GM19397 (cell line): ENCODE results near the gene NHSL2.

Experiments used
- ATAC-seq: cut with Tn5 transposase; IDR thresholded peaks from one replicate; pipeline ENCODE4 v1.9.1; 2021; ENCODE audit warnings: mild to moderate bottlenecking, moderate library complexity; ENCODE audit not compliant: unreplicated experiment

The NHSL2 gene

DNA sequence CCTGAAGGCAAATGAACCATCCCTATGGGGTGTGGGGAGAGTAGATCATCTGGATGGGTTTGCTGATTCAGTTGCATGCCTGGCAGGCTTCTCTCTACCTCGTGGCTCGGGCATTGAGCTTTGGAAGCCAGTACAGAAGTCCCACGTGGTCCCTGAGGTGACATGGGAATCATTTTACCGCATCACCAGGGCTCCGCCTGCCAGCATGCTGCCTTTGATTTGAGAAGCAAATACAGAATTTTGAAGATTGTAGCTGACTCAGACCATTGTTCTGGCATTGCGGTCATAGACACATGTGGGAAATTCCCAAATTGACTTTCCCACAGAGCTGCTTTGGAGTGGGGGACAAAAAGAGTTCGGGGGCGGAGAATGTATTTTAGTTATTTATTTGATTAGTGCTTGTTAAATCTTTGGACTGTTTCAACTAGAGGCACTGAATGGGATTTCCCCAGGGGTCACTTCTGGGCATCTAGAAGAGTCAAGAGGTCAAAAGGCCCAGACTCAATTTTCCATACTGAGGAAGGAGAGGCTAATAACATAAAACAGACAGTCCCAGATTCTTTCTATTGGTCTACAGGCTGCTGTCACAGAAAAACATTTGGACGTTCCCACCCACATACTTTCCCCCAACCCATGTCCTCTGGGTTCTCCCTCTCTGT lies 79.3 kb downstream of the NHSL2 start:
- no peak for ATAC-seq

DNA sequence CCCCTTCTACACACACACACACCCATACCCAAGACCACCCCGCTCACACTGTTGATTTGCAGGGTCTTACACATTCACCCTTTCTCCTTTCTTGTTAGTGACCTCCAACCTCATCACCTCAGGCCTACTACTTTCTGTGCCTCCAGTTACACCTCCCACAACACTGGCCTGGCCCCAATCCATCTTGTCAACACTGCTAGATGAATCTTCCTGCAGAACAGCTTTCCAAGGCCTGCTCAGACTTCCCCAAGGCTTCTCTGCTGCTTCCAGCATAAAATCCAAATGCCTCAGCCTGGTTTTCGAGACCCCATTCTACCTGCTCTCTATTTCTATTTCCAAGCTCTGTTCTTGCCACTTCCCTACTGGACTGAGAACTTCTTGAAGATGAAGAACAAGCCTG lies 79.9 kb downstream of the NHSL2 start:
- no peak for ATAC-seq

DNA sequence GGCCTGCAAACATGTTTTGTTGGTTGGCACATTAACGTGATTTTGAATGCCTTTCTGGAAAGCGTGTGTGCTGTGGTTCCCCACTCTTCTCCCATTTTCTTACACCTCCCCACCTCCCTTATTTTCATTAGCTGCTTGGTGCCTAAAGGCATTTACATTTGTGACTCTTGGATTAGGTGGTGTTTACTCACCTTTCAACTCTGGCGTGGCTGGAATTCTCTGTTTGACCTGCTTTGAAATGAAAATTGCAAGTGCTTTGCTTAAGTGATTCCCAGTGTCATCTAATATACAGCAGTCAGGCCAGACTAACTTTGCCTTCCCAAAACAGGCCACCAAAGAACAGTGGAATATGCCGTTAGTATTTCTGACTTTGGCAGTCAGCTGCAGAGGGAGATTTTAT lies 80.5 kb downstream of the NHSL2 start:
- ATAC-seq: no peak

DNA sequence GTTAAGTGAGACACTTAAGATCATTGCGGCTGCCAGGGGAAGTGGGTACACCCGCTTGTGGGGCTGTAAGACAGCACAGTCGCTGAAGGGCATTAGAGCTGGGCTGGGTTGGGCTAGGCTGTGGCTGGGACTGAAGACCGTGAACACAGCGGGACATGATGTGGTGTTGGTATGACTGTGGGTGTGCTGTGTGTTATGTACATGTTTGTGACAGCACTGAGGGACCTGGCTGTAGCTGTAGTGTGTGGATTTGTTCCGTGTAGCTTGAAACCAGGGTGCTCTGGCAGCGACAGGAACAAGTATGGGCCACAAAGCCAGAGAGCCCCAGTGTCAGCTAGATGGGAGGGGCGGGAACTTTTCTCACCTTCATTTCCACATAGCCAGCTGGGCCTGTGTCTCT lies 82.1 kb downstream of the NHSL2 start:
- no peak for ATAC-seq

DNA sequence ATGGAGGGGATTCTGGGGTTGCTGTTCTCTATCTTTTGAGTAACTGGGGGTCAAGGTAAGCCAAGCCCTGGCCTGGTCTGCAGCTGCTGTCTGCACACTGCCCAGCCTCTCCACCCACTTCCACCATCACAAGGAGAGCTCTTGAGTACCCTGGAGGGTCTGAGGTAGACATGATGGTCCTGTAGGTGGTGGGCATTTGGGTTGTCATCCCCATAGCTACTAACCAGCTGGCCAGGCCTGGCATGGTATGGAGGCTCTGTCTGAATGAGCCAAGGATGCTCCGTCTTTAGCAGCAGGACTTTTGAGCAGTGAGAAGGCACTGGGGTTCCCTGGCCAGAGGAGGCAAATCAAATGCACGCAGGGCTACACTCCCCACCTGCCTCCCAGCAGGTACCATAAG lies 82.7 kb downstream of the NHSL2 start:
- no peak for ATAC-seq

DNA sequence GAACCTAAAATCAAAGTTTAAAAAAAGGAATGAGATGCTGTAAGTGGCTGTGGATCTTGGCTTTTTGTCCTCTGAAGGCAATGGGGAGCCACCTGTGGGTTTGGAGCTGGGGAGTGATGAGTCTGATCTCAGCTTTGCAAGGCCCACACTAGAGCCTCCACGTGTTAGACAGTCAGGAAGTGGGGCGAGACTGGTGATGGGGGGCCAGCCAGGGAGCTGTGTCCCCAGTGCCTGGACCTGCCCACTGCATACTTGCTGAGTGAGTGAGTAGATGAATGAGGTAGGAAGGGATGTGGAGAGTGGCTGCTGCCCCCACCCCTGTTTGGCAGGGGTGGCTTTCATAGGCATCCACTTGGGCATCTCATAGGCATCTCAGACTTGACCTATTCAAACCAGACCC lies 84.0 kb downstream of the NHSL2 start:
- ATAC-seq: no peak

DNA sequence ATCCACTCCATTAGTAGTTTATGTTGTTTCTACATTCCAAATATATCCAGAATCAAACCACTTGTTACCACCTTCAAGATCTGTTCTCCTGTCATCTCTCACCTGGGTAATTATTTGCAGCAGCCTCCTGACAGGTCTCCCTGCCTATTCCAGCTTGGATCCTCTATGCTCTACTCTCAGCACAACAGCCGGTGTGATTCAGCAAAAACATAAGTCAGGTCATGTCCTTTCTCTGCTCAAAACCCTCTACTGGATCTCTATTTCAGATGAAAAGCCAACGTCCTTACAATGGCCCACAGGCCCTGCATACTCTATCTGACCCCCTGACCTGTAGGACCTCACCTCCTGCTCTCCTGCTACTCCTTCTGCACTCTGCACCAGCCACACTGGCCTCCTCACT lies 84.5 kb downstream of the NHSL2 start:
- no peak for ATAC-seq

DNA sequence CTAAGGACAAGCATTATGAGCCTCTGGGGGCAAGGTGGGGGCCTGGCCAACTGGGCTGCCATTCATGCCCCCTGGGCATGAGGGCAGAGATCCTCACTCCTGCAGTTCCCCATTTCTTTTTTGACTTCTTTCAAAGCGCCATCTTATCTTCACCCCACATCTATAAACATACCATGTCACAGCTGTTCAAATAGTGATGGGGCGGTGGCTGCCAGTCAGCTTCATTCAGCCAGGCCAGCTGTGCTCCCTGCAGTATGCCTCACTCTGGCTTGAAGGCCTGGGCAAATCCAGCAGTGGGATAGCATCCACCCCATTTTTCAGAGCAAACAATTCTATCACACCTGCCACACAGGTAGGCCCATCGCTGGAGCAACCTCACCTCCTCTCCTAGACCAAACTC lies 85.5 kb downstream of the NHSL2 start:
- no peak for ATAC-seq

DNA sequence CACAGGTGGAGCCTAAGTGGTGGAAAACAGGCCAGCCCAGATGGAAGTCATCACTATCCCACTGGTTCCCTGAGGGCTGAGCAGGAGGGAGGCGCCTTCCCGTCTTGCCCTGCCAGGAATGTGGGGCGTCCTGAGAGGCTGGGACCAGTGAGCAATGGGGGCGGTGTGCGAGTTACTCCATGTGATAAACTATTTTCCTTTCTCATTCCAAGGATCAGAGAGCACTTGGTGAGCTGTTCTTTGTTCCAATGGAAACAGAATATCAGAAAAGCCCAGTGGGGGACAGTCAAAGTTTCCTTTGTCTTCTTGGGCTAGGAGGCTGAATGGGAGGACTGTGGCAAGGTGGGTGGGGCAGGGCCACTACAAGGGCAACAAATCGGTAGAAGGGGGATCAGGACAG lies 86.2 kb downstream of the NHSL2 start:
- ATAC-seq: no peak

DNA sequence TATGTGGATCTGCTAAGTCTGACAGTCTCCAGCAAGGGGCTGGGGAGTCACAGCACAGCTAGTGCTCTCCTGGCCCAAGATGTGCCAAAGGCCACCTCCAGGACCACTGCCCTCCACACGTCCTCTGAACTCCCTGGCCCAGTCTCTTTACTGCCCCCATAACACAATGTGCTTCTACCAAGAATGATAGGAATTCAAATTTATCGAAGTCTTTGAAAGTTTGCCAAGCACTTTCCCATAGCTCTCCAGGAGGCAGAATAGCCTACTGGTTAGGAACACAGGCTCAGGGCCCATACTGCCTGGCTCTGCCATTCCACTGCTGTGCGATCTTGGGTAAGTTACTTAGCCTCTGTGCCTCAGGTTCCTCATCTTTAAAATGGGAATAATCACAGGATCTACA lies 86.7 kb downstream of the NHSL2 start:
- ATAC-seq: no peak

DNA sequence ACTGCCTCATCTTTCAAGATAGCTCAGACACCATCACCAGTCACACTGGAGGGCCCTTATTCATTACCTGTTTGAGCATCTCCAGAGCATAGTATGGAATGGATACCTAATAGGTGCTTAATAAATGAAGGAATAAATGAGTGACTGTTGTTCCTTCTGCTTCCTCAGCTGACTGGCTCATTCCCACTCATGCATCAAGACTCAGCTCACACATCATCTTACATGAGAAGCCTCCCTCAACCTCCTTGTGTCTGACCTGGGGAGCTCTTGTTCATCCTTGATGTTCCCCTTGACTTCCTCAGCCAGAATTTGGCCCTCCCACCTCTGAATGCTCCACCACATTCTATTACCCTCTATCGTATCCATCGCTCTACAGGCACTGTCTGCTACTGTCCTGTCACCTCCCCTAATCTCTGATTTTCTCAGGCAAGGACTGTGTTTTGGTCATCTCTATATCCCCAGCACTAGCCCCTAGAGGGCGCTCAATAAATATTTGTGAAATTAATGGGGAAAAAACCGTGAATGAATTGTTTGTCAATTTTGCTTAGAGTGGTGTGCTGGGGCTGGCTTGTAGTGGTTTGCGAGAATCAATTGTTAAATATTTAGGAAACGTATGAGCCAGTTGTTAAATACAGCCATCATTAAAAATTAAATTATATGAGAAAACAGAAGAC lies 88.3 kb downstream of the NHSL2 start:
- ATAC-seq: no peak

DNA sequence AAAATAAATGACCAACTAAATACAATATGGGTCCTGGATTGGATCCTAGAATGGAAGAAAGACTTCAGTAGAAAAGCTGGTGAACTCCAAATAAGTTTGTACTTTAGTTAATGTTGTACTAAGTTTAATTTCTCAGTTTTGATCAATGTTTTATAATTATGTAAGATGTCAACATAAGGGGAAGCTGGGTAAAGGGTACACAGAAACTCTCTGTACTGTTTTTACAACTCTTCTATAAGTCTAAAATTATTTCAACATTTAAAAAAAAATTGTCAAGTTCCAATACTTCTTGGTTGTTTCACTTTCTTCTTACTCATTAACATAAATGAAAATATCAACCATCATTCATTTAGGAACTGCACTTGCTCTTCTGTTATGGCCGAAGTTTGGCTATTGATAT lies 88.9 kb downstream of the NHSL2 start:
- ATAC-seq: no peak

DNA sequence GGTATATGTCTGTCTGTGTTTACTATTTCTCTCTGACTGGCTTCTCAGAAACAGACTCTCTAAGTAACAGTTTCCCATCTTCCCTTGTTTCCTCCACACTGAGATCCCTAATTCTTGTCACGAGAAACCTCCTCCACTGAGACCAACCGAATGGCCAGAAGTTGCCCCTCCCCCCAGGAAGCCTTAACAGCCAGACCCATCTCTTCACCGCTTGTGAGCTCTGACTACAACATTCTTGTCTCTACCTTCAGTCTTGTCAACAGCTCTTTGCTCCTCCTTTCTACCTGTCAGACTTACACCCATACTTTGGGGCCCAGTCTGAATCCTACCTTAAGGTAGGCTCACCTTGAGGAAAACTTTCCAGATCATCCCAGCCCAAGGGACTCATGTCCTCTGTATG lies 90.8 kb downstream of the NHSL2 start:
- ATAC-seq: no peak

DNA sequence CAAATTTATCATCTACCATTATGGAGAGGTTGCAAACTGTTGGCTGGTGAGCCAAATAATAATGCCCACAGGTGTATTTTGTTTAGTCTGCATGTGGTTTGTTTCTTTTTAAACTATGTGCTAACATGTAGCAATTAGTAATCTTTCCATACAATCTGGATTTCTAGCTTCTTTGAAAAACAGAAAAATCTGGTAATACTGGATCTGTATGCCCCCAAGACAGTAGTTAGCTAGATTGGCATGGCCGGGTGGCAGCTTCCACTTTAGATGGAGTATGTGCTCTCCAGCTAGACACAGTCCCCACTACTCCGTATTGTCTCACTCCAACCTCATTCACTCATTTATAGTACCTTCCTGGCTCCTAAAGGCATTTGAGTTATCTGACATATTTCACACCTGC lies 91.3 kb downstream of the NHSL2 start:
- no peak for ATAC-seq

DNA sequence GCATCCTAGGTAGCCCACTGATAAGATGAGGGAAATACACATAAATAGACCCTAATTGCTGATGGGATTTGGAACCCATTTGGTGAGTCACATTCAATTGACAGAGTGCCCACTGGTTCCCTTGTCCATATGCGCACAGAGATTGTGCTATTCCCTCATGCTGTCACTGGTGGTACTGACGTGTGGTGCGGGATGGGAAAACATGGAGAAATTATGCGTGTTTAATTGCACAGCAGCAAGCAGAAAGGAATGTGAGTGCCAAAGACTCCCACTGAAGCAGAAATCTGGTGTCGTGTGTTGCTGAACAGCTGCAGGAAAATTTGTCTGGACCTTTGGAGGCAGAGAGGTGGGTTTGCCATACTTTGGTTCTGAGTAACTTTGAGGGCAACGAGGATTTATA lies 92.2 kb downstream of the NHSL2 start:
- no peak for ATAC-seq

DNA sequence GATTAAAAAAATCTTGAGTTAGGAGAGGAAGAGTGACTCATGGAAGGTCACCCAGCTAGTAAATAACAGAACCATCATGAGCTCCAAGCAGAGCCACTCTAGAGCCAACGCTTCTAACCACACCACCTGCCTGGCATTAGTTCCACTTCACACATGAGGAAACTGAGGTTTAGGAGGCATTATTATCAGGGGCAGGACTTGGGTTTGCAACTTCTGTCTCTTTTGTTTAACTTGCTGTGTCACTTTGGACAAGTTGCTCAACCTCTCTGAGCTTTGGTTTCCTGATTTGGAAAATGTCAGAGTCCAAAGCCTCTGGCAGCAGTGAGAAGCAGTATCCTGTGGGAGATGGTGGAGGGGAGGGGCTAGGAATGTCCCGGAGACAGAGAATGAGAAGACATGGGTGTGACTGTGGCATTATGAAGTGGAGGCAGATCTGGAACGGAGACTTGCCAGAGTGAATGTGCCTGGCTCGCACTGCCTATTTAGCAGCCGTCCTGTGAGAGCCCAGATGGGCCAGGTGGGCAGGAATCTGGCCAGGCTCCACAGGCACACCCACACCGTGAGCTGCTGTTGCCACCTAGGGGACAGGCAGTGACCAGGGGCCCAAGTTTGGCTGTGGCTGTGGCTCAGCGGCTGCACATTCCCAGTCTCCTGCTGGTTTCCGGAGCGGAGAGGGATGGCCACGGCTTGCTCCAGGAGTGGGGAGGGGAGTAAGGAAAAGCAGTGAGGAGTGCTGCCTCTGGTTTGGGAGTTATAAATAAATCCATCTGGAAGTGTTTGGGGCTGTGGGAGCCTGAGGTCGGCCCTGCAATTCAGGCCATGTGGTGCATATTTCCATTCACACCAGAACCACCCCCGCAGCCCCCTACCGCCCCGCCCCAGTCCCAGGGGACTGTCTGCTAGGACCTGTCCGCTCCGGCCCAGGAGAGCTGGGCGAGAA lies 93.4 kb downstream of the NHSL2 start:
- ATAC-seq: no peak

DNA sequence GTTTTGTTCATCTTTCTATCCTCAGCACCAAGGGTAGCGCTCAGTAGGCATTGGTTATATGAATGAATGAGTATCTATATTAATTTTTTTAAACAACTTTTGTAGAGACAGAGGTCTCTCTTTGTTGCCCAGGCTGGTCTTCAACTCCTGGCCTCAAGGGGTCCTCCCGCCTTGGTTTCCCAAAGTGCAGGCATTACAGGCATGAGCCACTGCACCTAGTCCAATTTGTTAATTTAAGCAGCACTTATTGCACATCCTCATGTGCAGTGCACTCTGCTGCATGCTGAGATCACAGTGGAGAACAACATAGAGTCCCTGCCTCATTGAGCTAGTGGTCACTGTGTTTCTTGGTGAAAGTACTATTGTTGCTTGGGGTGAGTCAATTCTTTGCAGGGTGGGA lies 94.4 kb downstream of the NHSL2 start:
- ATAC-seq: no peak

DNA sequence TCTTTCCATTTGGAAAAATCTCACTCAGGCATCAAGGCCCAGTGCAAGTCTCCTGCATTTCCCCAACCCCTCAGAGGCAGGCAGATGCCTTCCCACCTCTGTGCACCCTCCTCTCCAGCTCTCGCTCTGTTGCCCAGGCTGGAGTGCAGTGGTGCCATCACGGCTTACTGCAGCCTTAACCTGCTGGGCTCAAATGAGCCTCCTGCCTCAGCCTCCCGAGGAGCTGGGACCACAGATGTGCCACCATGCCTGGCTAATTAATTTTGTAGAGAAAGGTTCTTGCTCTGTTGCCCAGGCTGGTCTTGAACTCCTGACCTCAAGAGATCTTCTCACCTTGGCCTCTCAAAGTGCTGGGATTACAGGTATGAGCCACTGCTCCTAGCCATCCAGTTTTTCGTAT lies 95.8 kb downstream of the NHSL2 start:
- no peak for ATAC-seq

DNA sequence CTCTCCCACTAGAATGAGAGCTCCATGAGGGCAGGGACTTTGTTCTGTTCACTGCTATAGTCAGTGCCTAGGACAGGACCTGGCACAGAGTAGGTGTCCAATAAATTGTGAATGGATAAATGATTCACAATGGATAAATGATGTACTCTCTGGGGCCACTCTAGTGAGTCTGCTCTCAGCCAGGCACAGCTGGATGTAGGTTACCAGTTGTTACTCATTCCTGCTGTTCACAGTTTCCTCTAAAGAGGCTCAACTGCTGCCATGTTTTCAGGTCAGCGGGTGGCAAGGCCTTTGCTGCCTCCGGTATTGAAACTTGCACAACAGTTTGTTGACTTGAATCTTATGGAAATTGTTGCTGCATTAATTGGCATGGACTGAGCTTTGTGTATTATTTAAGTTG lies 99.1 kb downstream of the NHSL2 start:
- ATAC-seq: no peak

DNA sequence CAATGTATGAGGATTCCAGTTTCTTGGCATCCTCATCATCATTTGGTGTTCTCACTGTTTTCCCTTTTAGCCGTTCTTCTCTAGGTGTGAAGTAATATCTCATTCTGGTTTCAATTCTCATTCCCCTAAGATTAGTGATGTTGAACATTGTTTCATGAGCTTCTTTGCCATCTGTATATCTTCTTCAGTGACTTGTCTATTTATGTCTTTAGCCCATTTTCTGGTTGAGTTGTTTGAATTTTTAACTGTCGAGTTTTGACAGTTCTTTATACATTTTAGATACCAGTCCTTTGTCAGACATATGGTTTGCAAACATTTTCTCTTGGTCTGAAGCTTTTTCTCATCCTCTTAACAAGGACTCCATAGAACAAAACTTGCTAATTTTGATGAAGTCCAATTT lies 101.1 kb downstream of the NHSL2 start:
- no peak for ATAC-seq

DNA sequence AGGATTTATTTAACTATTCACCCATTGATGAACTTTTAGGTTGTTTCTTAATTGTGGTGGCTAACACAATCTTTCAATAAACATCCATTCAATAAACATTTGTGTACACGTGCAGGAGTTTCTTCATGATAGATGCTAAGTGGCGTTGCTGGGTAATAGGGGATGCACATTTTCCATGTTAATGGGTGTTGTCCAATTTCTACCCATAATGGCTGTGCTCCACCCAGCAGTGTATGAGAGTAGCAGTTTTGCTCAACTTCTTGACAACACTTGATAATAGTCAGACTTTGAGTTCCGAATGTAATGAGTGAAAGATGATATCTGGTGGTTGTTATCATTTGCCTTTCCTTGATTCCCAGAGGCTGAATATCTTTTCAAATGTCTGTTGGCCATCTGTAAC lies 104.7 kb downstream of the NHSL2 start:
- ATAC-seq: no peak
